GM12873 (cell line): ENCODE measurements around the gene AKR1C1.
A peak's percentile ranks its signal among the peaks of the same experiment; 100 is the strongest.

Experiments
- CTCF ChIP-seq: IDR thresholded peaks from 2 replicates; pipeline ENCODE4 v1.5.1; 2012; ENCODE audit warnings: low read depth, mild to moderate bottlenecking, moderate library complexity, low read length, control low read depth; ENCODE audit not compliant: insufficient read depth; ENCODE audit errors: missing control alignments

The AKR1C1 gene

GRCh38 chr10:4980793-4981192 lies 17.6 kb downstream of the AKR1C1 start:
- TF ChIP-seq CTCF = no peak

- peak; percentile 59 for TF ChIP-seq CTCF
Measured at GRCh38 chr10:4981722-4982471, 18.7 kb downstream of the AKR1C1 start.

GRCh38 chr10:4982764-4983226 lies 19.6 kb downstream of the AKR1C1 start:
- no peak for TF ChIP-seq CTCF

- TF ChIP-seq CTCF = no peak
Measured at GRCh38 chr10:4983615-4984216, 20.5 kb downstream of the AKR1C1 start.

- no peak for TF ChIP-seq CTCF
Measured at GRCh38 chr10:4984223-4984622, 21.0 kb downstream of the AKR1C1 start.

GRCh38 chr10:4984971-4985594 lies 21.9 kb downstream of the AKR1C1 start:
- no peak for TF ChIP-seq CTCF

- TF ChIP-seq CTCF = no peak
Measured at GRCh38 chr10:4990217-4990616, 27.0 kb downstream of the AKR1C1 start.
